OCI-LY3 (cell line): Measurements from ENCODE around the gene C17orf58.

Source experiments
- H2AFZ ChIP-seq: fragments of 200-600, 300-600 bp; shearing (Covaris generic); 2 replicates; pipeline ENCODE4 v1.6.0; 2014; ENCODE audit warnings: antibody characterized with exemption, low read depth, low read length
- H3K27ac ChIP-seq: fragments of 200-600, 300-600 bp; sonication (generic); 2 replicates; pipeline ENCODE4 v1.5.1; 2014; ENCODE audit warnings: mild to moderate bottlenecking, low read length, moderate library complexity, mixed read lengths
- H3K27me3 ChIP-seq: fragments of 200-600, 300-600 bp; sonication (generic); 2 replicates; pipeline ENCODE4 v1.6.1; 2014; ENCODE audit warnings: low read depth, low read length, mixed read lengths
- H3K36me3 ChIP-seq: fragments of 200-600, 300-600 bp; sonication (generic); replicated peaks from 2 replicates; pipeline ENCODE3; 2014; ENCODE audit warnings: low read depth, low read length, mixed read lengths
- H3K4me1 ChIP-seq: fragments of 300-600, 200-600 bp; sonication (generic); 2 replicates; pipeline ENCODE4 v1.6.1; 2014; ENCODE audit warnings: low read length, mixed read lengths
- H3K4me2 ChIP-seq: fragments of 200-600, 300-600 bp; sonication (generic); 2 replicates; pipeline ENCODE4 v1.6.1; 2014; ENCODE audit warnings: low read length, mixed read lengths
- H3K4me3 ChIP-seq: fragments of 300-600, 200-600 bp; sonication (generic); 2 replicates; pipeline ENCODE4 v1.5.1; 2014; ENCODE audit warnings: antibody characterized with exemption, mild to moderate bottlenecking, low read length, moderate library complexity
- H3K79me2 ChIP-seq: fragments of 300-600, 200-600 bp; shearing (Covaris generic); 2 replicates; pipeline ENCODE4 v1.6.1; 2014; ENCODE audit warnings: mild to moderate bottlenecking, low read length, mixed read lengths
- H3K9ac ChIP-seq: fragments of 300-600, 200-600 bp; shearing (Covaris generic); 2 replicates; pipeline ENCODE4 v1.6.0; 2014; ENCODE audit warnings: mild to moderate bottlenecking, low read length, moderate library complexity
- H3K9me3 ChIP-seq: fragments of 200-600, 300-600 bp; shearing (Covaris generic); 2 replicates; pipeline ENCODE4 v1.6.1; 2014; ENCODE audit warnings: low read length, mixed read lengths; ENCODE audit not compliant: insufficient read depth
- H4K20me1 ChIP-seq: fragments of 200-600, 300-600 bp; sonication (generic); 2 replicates; pipeline ENCODE4 v1.6.1; 2016; ENCODE audit warnings: low read length, mixed read lengths; ENCODE audit not compliant: insufficient read depth
- EZH2phosphoT487 ChIP-seq: fragments of 200-600 bp; shearing (Covaris generic); IDR thresholded peaks from 2 replicates; pipeline ENCODE4 v1.6.1; 2018; ENCODE audit warnings: antibody characterized with exemption, mixed run types, low read depth
- TF ChIP-seq, protein P1 (sequence below): fragments of 200-600, 300-600 bp; sonication (generic); IDR thresholded peaks from 2 replicates; pipeline ENCODE4 v1.5.1; 2014; ENCODE audit warnings: antibody characterized with exemption, low read length, low read depth

The C17orf58 gene

DNA sequence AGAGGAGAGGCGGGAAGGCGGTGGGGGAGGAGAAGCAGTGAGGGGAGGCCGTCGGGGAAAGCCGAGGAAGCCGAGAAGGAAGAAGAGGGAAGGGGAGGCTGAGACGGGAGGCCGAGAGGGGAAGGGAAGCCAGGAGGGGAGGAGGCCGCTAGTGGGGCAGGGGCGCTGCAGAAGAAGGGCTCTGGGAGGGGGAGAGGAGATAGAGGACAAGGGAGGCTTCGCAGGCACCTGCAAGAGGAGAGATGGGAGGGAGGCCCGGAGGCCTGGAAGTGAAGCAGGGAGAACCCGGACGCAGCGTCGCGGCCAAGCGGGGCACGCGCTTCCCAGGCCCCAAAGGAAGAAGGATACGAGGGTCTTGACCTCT, 2.3 kb downstream of the C17orf58 start:
- peak overlapping the region; percentile 83 for H3K4me3 ChIP-seq
- H4K20me1 ChIP-seq, result no peaks in the 10 kb centered on the region
- peak overlapping the region; percentile 100 for H3K4me2 ChIP-seq
- peaks cover 17% of the 10 kb centered on the region for H3K27me3 ChIP-seq
- H3K9ac ChIP-seq, result peak overlapping the region; percentile 76
- H3K36me3 ChIP-seq, result no peaks in the 10 kb centered on the region
- H3K9me3 ChIP-seq, result no peaks in the 10 kb centered on the region
- H2AFZ ChIP-seq, result peak overlapping the region; percentile 33; the same call in 1 of the 2 replicates
- H3K27ac ChIP-seq, result peak overlapping the region; percentile 77
- TF ChIP-seq, protein P1, sequence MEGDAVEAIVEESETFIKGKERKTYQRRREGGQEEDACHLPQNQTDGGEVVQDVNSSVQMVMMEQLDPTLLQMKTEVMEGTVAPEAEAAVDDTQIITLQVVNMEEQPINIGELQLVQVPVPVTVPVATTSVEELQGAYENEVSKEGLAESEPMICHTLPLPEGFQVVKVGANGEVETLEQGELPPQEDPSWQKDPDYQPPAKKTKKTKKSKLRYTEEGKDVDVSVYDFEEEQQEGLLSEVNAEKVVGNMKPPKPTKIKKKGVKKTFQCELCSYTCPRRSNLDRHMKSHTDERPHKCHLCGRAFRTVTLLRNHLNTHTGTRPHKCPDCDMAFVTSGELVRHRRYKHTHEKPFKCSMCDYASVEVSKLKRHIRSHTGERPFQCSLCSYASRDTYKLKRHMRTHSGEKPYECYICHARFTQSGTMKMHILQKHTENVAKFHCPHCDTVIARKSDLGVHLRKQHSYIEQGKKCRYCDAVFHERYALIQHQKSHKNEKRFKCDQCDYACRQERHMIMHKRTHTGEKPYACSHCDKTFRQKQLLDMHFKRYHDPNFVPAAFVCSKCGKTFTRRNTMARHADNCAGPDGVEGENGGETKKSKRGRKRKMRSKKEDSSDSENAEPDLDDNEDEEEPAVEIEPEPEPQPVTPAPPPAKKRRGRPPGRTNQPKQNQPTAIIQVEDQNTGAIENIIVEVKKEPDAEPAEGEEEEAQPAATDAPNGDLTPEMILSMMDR, result no peak
- no peak for TF ChIP-seq EZH2phosphoT487
- peaks cover 22% of the 10 kb centered on the region for H3K4me1 ChIP-seq
- no peaks in the 10 kb centered on the region for H3K79me2 ChIP-seq

DNA sequence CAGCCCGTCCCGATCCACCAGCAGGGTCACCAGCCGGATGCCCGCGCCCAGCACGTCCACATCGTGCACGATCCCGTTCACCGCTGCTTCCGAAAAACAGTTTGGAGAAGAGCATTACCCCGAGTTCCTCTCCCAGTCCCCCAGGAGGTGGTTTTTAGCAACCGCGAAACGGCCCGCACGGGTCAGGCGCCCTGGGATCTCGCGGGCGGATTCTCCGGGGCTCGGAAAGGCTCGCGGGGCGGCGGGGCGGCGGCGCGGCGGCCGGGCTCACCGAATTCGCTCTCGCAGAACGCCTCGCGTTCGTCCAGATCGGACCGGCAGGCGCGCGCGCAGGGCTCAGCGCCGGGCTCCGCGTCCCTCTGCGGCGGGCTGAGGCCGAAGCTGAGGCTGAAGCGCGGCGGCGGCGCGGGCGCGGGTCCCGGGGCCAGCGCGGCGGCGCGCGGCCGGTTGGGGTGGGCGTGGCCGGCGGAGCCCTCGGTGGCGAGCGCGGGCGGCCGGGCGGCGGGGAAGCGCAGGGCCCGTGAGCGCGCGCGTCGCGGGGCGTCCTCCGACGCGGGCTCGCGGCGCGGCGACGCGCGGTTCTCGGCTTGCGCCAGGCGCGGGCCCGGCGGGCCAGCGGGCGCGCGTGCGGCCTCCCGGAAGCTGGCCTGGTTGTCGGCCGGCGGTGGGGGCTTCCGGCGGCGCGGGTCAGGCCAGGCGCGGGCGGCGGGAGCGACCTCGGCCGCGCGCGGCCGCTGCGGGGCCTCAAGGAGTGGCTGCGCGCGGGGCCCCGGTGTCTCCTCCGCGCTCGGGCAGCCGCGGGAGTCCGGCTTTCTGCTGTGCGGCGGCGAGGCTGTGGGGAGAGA, 2.9 kb downstream of the C17orf58 start:
- H3K9me3 ChIP-seq, result no peaks in the 10 kb centered on the region
- peak overlapping the region; percentile 100 for H3K4me2 ChIP-seq
- TF ChIP-seq, protein P1, result no peak
- TF ChIP-seq EZH2phosphoT487, result no peak
- H3K79me2 ChIP-seq, result no peaks in the 10 kb centered on the region
- no peaks in the 10 kb centered on the region for H4K20me1 ChIP-seq
- peaks cover 22% of the 10 kb centered on the region for H3K4me1 ChIP-seq
- peak overlapping the region; percentile 80 for H3K9ac ChIP-seq
- H2AFZ ChIP-seq, result peak overlapping the region; percentile 78; the same call in 1 of the 2 replicates
- peak overlapping the region; percentile 97 for H3K4me3 ChIP-seq
- no peaks in the 10 kb centered on the region for H3K36me3 ChIP-seq
- peak overlapping the region; percentile 77 for H3K27ac ChIP-seq
- peaks cover 17% of the 10 kb centered on the region for H3K27me3 ChIP-seq

DNA sequence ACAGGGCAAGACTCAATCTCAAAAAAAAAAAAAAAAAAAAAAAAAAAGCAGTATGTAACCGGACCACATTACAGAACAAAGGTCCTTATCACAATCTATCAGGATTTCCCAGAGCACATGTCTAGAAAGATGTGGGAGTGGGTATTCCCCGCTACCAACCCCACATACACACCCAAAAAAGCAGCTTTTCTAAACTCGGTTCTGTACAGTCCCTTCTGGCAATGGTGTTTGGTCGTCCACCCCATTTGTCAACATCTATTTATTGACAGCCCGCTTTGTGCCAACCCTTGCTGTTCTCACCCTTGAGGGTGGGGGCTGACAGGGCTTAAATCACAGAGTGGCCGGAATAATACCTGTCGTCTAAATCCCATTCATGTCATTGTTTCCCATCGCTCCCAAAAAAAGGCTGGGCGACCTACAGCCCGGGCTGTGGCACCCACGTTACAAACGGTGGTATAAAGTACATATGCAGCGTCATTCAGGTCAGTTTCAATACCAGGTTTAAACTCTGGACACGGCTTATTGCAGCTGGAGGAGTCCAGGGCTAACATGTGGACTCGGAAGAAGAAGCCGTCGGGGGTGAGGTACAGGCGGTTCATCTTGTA, 3.6 kb downstream of the C17orf58 start:
- no peaks in the 10 kb centered on the region for H4K20me1 ChIP-seq
- H3K4me1 ChIP-seq, result peaks cover 22% of the 10 kb centered on the region
- peak overlapping the region; percentile 78; the same call in 1 of the 2 replicates for H2AFZ ChIP-seq
- H3K27ac ChIP-seq, result peak overlapping the region; percentile 64
- no peaks in the 10 kb centered on the region for H3K79me2 ChIP-seq
- H3K4me2 ChIP-seq, result peak overlapping the region; percentile 87
- no peak for TF ChIP-seq EZH2phosphoT487
- TF ChIP-seq, protein P1, result no peak
- peak overlapping the region; percentile 97 for H3K4me3 ChIP-seq
- no peaks in the 10 kb centered on the region for H3K36me3 ChIP-seq
- H3K9me3 ChIP-seq, result no peaks in the 10 kb centered on the region
- peak overlapping the region; percentile 80 for H3K9ac ChIP-seq
- H3K27me3 ChIP-seq, result peaks cover 17% of the 10 kb centered on the region

DNA sequence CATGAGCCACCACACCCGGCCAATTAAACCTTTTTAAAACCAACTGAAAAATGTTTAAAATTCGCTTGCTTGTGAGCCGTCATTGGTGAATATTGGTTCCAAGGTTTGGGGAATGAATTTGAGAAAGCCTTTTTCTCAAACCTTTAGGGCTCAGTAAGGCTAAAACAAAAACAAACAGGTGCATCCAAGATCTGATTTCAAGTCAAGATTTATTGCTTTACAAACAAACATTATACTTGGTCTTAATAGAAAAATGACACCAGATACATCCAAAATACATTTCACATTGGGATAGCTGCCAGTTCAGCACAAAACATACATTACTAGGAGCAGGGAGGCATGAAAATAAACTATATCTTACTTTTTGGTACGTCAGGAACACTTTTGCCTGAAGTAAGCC, 5.4 kb downstream of the C17orf58 start:
- peaks cover 15% of the 10 kb centered on the region for H3K4me1 ChIP-seq
- no peak overlapping the region for H3K4me3 ChIP-seq
- H3K27ac ChIP-seq, result no peak overlapping the region
- H3K4me2 ChIP-seq, result no peak overlapping the region
- H4K20me1 ChIP-seq, result no peaks in the 10 kb centered on the region
- H3K79me2 ChIP-seq, result no peaks in the 10 kb centered on the region
- H2AFZ ChIP-seq, result no peak overlapping the region
- H3K9me3 ChIP-seq, result no peaks in the 10 kb centered on the region
- no peak for TF ChIP-seq EZH2phosphoT487
- TF ChIP-seq, protein P1, result no peak
- peaks cover 13% of the 10 kb centered on the region for H3K27me3 ChIP-seq
- H3K36me3 ChIP-seq, result no peaks in the 10 kb centered on the region
- H3K9ac ChIP-seq, result no peak overlapping the region
